Measurements from ENCODE around the gene MEIG1. TPM values are rescaled to one million over a fixed set of nuclear protein-coding genes. Genes with fewer than 3 reads are reported as not detected.

The MEIG1 gene
- polyA plus RNA-seq, 10 donors: 0.29 to 2.1 (median 0.56) TPM; not detected in 2

Other genes with a start within 250 kb of the MEIG1 start
- 10 to 100 TPM; 17.8 to 30.9 (median 23.3) TPM for gene FAM107B, start 184.5 kb upstream of the MEIG1 start, polyA plus RNA-seq (ENCODE audit: insufficient read length in 10 of 10)
- gene CDNF, start 121.4 kb upstream of the MEIG1 start, polyA plus RNA-seq (ENCODE audit: insufficient read length in 10 of 10): 1 to 10 TPM; 1.4 to 5.1 (median 3.4) TPM
- gene HSPA14, start 121.1 kb upstream of the MEIG1 start, polyA plus RNA-seq (ENCODE audit: insufficient read length in 10 of 10): 10 to 100 TPM; 11.3 to 19.2 (median 15.0) TPM
- gene MSANTD7, start 121.1 kb upstream of the MEIG1 start, polyA plus RNA-seq (ENCODE audit: insufficient read length in 10 of 10): 10 to 100 TPM in 9 of 10 donors, 1 to 10 TPM in 1; 8.6 to 13.4 (median 11.1) TPM
- gene SUV39H2, start 80.5 kb upstream of the MEIG1 start, polyA plus RNA-seq (ENCODE audit: insufficient read length in 10 of 10): 10 to 100 TPM in 9 of 10 donors, 1 to 10 TPM in 1; 10.0 to 17.7 (median 13.1) TPM
- 10 to 100 TPM in 2 of 10 donors, 1 to 10 TPM in 8; 5.2 to 11.2 (median 8.3) TPM for gene DCLRE1C, start 5.3 kb upstream of the MEIG1 start, polyA plus RNA-seq (ENCODE audit: insufficient read length in 10 of 10)
- gene OLAH, start 84.6 kb downstream of the MEIG1 start, polyA plus RNA-seq (ENCODE audit: insufficient read length in 10 of 10): under 1 TPM in 3 of 10 donors, not detected in 7; 0.12 to 0.21 (median 0.16) TPM
- 1 to 10 TPM in 7 of 10 donors, under 1 TPM in 3; 0.77 to 2.5 (median 1.2) TPM for gene ACBD7, start 129.4 kb downstream of the MEIG1 start, polyA plus RNA-seq (ENCODE audit: insufficient read length in 10 of 10)
- gene RPP38, start 138.0 kb downstream of the MEIG1 start, polyA plus RNA-seq (ENCODE audit: insufficient read length in 10 of 10): 10 to 100 TPM; 11.1 to 16.3 (median 13.1) TPM
- 10 to 100 TPM; 14.0 to 20.9 (median 17.6) TPM for gene NMT2, start 209.3 kb downstream of the MEIG1 start, polyA plus RNA-seq (ENCODE audit: insufficient read length in 10 of 10)

All from muscle of back (tissue), 10 donors.